ENCODE results near the gene MARK4. TPM values are rescaled to one million over a fixed set of nuclear protein-coding genes. Genes with fewer than 3 reads are reported as not detected.
"Not testable (repeated sequence)": the region's sequence is repeated elsewhere in the genome, so short reads cannot be mapped to it uniquely, and the experiment has no call there.

The MARK4 gene
- total RNA-seq, 2 experiments from 2014 or later: 18.5 to 19.9 TPM

GRCh38 chr19:45327404-45328143 is 76.5 kb downstream of the MARK4 start:
- Mint-ChIP-seq H3K36me3 (ENCODE audit: low read depth) (no peaks in the 10 kb centered on the region), H3K27ac (no peak overlapping the region), H3K4me1 (ENCODE audit: low read depth) (no peaks in the 10 kb centered on the region), H3K4me3 (no peak overlapping the region), H3K9me3 (no peaks in the 10 kb centered on the region), H3K27me3 (peaks cover 10% of the 10 kb centered on the region)
- ATAC-seq: no peak
- no peak for DNase-seq
- no peak for TF ChIP-seq CTCF (IDR thresholded peaks at IDR 0.05)
- ChIA-PET POLR2A (interaction anchor here (0.7 kb wide), 1 partner anchor 224 kb away, joined by 3 read pairs; no protein-coding TSS in a partner anchor), CTCF (interaction anchor here (1.3 kb wide), 1 partner anchor 140 kb away, joined by 3 read pairs; no protein-coding TSS in a partner anchor)
- intact Hi-C loops (cut with micrococcal nuclease): no loop called here

DNA sequence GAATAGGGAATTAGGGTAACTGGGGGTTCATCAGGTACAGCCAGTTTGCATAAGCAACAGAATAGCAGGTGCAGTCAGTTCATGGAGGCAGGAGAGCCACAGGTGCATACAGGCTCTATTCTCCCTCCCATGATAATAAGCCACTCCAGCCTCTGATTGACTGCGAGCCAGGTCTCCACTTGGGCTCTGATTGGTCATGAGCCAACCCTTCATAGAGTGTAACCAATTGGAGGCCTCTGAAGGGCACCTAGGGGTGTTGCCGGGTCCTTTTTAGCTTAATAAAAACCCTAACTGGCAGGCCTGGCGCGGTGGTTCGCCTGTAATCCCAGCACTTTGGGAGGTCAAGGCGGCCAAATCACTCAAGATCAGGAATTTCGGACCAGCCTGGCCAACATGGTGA is 80.3 kb downstream of the MARK4 start:
- H3K9me3 Mint-ChIP-seq: no peaks in the 10 kb centered on the region
- CTCF ChIA-PET: no interaction called here
- DNase-seq: no peak
- ATAC-seq: no peak
- H3K27ac Mint-ChIP-seq: no peak overlapping the region
- H3K27me3 Mint-ChIP-seq: no peaks in the 10 kb centered on the region
- POLR2A ChIA-PET: no interaction called here
- no peaks in the 10 kb centered on the region for H3K36me3 Mint-ChIP-seq (ENCODE audit: low read depth)
- TF ChIP-seq CTCF (IDR thresholded peaks at IDR 0.05): no peak
- H3K4me1 Mint-ChIP-seq (ENCODE audit: low read depth): no peaks in the 10 kb centered on the region
- H3K4me3 Mint-ChIP-seq: no peak overlapping the region
- intact Hi-C loops (cut with micrococcal nuclease): no loop called here

DNA sequence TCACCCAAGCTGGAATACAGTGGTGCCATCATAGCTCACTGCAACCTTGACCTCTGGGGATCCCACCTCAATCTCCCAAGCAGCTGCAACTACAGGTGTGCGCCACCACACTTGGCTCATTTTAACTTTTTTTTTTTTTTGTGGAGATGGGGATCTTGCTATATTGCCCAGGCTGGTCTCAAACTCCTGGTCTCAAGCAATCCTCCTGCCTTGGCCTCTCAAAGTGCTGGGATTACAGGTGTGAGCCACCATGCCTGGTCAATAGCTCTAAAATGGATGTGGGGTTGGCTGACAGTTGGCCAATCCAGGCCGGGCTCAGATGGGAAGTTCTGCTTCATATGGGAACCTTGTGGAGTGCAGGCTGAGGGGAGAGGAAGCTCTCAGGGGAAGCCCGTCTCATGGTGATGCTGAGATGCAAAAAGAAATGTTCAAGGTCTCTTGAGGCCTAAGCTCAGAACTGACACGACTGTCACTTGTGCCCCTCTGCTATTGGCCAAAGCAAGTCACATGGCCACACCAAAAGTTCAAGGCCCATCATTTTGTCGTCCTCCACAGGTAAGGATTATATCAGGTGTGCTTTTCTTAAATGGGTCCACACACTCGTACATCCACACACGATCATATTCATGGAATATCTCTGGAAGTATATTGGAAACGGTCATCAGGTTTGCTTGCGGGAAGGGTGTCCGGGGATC is 82.7 kb downstream of the MARK4 start:
- Mint-ChIP-seq H3K4me3 (no peak overlapping the region), H3K36me3 (ENCODE audit: low read depth) (no peaks in the 10 kb centered on the region), H3K4me1 (ENCODE audit: low read depth) (peaks cover 3% of the 10 kb centered on the region), H3K27me3 (peaks cover 6% of the 10 kb centered on the region), H3K9me3 (no peaks in the 10 kb centered on the region), H3K27ac (no peak overlapping the region)
- ATAC-seq (no peak), DNase-seq (no peak)
- ChIA-PET POLR2A (no interaction called here), CTCF (interaction anchor here (0.7 kb wide), 1 partner anchor 123 kb away, joined by 3 read pairs; no protein-coding TSS in a partner anchor)
- no peak for TF ChIP-seq CTCF (IDR thresholded peaks at IDR 0.05)
- intact Hi-C loops (cut with micrococcal nuclease): no loop called here

- H3K36me3 Mint-ChIP-seq (ENCODE audit: low read depth); H3K4me3 Mint-ChIP-seq; H3K9me3 Mint-ChIP-seq; POLR2A ChIA-PET; ATAC-seq; intact Hi-C loops (cut with micrococcal nuclease); H3K4me1 Mint-ChIP-seq (ENCODE audit: low read depth); H3K27ac Mint-ChIP-seq; DNase-seq: not testable (repeated sequence)
- H3K27me3 Mint-ChIP-seq: peaks cover 11% of the 10 kb centered on the region
- CTCF ChIA-PET: interaction anchor here (0.6 kb wide), 1 partner anchor 13 kb away, joined by 3 read pairs; no protein-coding TSS in a partner anchor
Observed at GRCh38 chr19:45334881-45335280, 83.8 kb downstream of the MARK4 start.

GRCh38 chr19:45336696-45337251 is 85.7 kb downstream of the MARK4 start:
- no peak overlapping the region for H3K27ac Mint-ChIP-seq
- ATAC-seq (no peak), DNase-seq (no peak)
- CTCF ChIA-PET: interaction anchor here (1.2 to 3.0 kb wide), 3 partner anchors 66 to 566 kb away, joined by 3 to 9 read pairs (median 4); no protein-coding TSS in a partner anchor
- POLR2A ChIA-PET: interaction anchor here (1.2 kb wide), 1 partner anchor 68 kb away, joined by 3 read pairs; no protein-coding TSS in a partner anchor
- H3K36me3 Mint-ChIP-seq (ENCODE audit: low read depth): no peaks in the 10 kb centered on the region
- peaks cover 7% of the 10 kb centered on the region for H3K4me1 Mint-ChIP-seq (ENCODE audit: low read depth)
- no peak overlapping the region for H3K4me3 Mint-ChIP-seq
- H3K27me3 Mint-ChIP-seq: peaks cover 14% of the 10 kb centered on the region
- intact Hi-C loops (cut with micrococcal nuclease): no loop called here
- H3K9me3 Mint-ChIP-seq: no peaks in the 10 kb centered on the region
- TF ChIP-seq CTCF (IDR thresholded peaks at IDR 0.05): no peak

Data from activated CD8-positive, alpha-beta T cell treated with anti-CD3 and anti-CD28 coated beads for 36 hours (primary cell).